SK-N-SH (cell line): ENCODE data around the gene JAM2. TPM values are rescaled to one million over a fixed set of nuclear protein-coding genes. Genes with fewer than 3 reads are reported as not detected.

Source experiments
- CTCF ChIA-PET: fragments of 300-600, 350-600 bp; formaldehyde crosslinking; extraction: SDS; loops from one replicate; lab custom pipeline; 2021; lab: Yijun Ruan, JAX
- POLR2A ChIA-PET: fragments of 350-600 bp; sonication (Branson Sonifier 250); formaldehyde crosslinking; extraction: SDS; loops from one replicate; lab custom pipeline; 2020; ENCODE audit warnings: antibody characterized with exemption, inconsistent platforms; lab: Yijun Ruan, JAX
- DNase-seq: peaks from one replicate; pipeline ENCODE4 v3.0.0; 2012
- H2AFZ ChIP-seq: fragments of 200-600 bp; sonication (generic); 2 replicates; pipeline ENCODE4 v1.8.1; 2016; ENCODE audit warnings: antibody characterized with exemption, mild to moderate bottlenecking, low read depth
- H3F3A ChIP-seq: fragments of 200-600 bp; sonication (generic); replicated peaks from 2 replicates; pipeline ENCODE3; 2016; ENCODE audit warnings: antibody characterized with exemption, mild to moderate bottlenecking; ENCODE audit not compliant: insufficient read depth
- H3K27ac ChIP-seq, 2 experiments: fragments of 200-500 bp in 1 of 2; fragments of 200-600 bp in 1 of 2; sonication (Bioruptor generic) in 1 of 2; sonication (generic), shearing (Covaris generic) in 1 of 2; 2 replicates each; pipeline versions ENCODE4 v1.5.1 to v1.6.1; 2014 to 2016; ENCODE audit warnings: low read depth in 2 of 2, inconsistent platforms in 1 of 2, low read length in 1 of 2, mild to moderate bottlenecking in 1 of 2, mixed read lengths in 1 of 2
- H3K27me3 ChIP-seq: fragments of 200-600 bp; sonication (generic), shearing (Covaris generic); 2 replicates; pipeline ENCODE4 v1.6.1; 2016; ENCODE audit warnings: mixed run types; ENCODE audit not compliant: insufficient read depth
- H3K36me3 ChIP-seq, 2 experiments: fragments of 200-500 bp in 1 of 2; fragments of 200-600 bp in 1 of 2; sonication (Bioruptor generic) in 1 of 2; sonication (generic) in 1 of 2; replicated peaks in 1 of 2; 2 replicates each; pipeline versions ENCODE3 to v1.5.1; 2014 to 2016; ENCODE audit warnings: low read length in 1 of 2, mild to moderate bottlenecking in 1 of 2; ENCODE audit not compliant: insufficient read depth in 2 of 2, control insufficient read depth in 1 of 2
- H3K4me1 ChIP-seq, 2 experiments: fragments of 200-500 bp in 1 of 2; fragments of 200-600 bp in 1 of 2; sonication (Bioruptor generic) in 1 of 2; sonication (generic), shearing (Covaris generic) in 1 of 2; 2 replicates each; pipeline versions ENCODE4 v1.5.1 to v1.6.1; 2014 to 2016; ENCODE audit warnings: low read depth in 1 of 2, low read length in 1 of 2, mixed run types in 1 of 2; ENCODE audit not compliant: insufficient read depth in 2 of 2, control insufficient read depth in 1 of 2
- H3K4me2 ChIP-seq: fragments of 200-600 bp; sonication (generic), shearing (Covaris generic); 2 replicates; pipeline ENCODE4 v1.6.1; 2017; ENCODE audit warnings: mixed run types
- H3K4me3 ChIP-seq, 2 experiments: fragments of 200-500 bp in 1 of 2; fragments of 200-600 bp in 1 of 2; sonication (Bioruptor generic) in 1 of 2; sonication (generic), shearing (Covaris generic) in 1 of 2; 2 replicates each; pipeline versions ENCODE4 v1.5.1 to v1.8.1; 2014 to 2016; ENCODE audit warnings: low read depth in 2 of 2, inconsistent platforms in 1 of 2, low read length in 1 of 2, mild to moderate bottlenecking in 1 of 2, mixed read lengths in 1 of 2, moderate library complexity in 1 of 2
- H3K79me2 ChIP-seq: fragments of 200-600 bp; sonication (generic); 2 replicates; pipeline ENCODE4 v1.8.1; 2017; ENCODE audit warnings: mild to moderate bottlenecking; ENCODE audit not compliant: insufficient read depth
- H3K9ac ChIP-seq: fragments of 200-600 bp; sonication (generic); 2 replicates; pipeline ENCODE4 v1.6.1; 2017; ENCODE audit warnings: mixed run types
- H3K9me2 ChIP-seq: fragments of 200-600 bp; sonication (generic); 2 replicates; pipeline ENCODE4 v1.6.1; 2017; ENCODE audit warnings: mixed run types
- H3K9me3 ChIP-seq: fragments of 200-600 bp; sonication (generic); 2 replicates; pipeline ENCODE4 v1.6.1; 2017; ENCODE audit warnings: mixed run types, mild to moderate bottlenecking, moderate library complexity
- H4K20me1 ChIP-seq: fragments of 200-600 bp; sonication (generic); 2 replicates; pipeline ENCODE4 v1.6.1; 2017; ENCODE audit warnings: mild to moderate bottlenecking, mixed run types; ENCODE audit not compliant: insufficient read depth
- CHD2 ChIP-seq: fragments of 150-350 bp; IDR thresholded peaks from 2 replicates; pipeline ENCODE4 v1.6.1; 2018; ENCODE audit warnings: low read length; ENCODE audit not compliant: partially characterized antibody
- ELF1 ChIP-seq: IDR thresholded peaks from 2 replicates; pipeline ENCODE4 v1.4.0; 2012
- FOSL2 ChIP-seq: IDR thresholded peaks from 2 replicates; pipeline ENCODE4 v1.4.0; 2012; ENCODE audit warnings: low read depth, mild to moderate bottlenecking, moderate library complexity, borderline replicate concordance
- GABPA ChIP-seq: IDR thresholded peaks from 2 replicates; pipeline ENCODE4 v1.4.0; 2012; ENCODE audit warnings: low read depth, mild to moderate bottlenecking
- JUND ChIP-seq: IDR thresholded peaks from 2 replicates; pipeline ENCODE4 v1.4.0; 2012
- NFIC ChIP-seq: IDR thresholded peaks from 2 replicates; pipeline ENCODE4 v1.4.0; 2012; ENCODE audit warnings: borderline replicate concordance
- NRF1 ChIP-seq: IDR thresholded peaks from 2 replicates; pipeline ENCODE4 v1.6.1; 2012; ENCODE audit warnings: low read depth, mild to moderate bottlenecking, low read length
- POLR2AphosphoS5 ChIP-seq: IDR thresholded peaks from 2 replicates; pipeline ENCODE4 v1.6.1; 2012; ENCODE audit warnings: low read depth, low read length
- RFX5 ChIP-seq: IDR thresholded peaks from 2 replicates; pipeline ENCODE4 v1.6.1; 2012; ENCODE audit warnings: mild to moderate bottlenecking, improper control_type of control experiment, low read length
- TEAD4 ChIP-seq: IDR thresholded peaks from 2 replicates; pipeline ENCODE4 v1.4.0; 2012; ENCODE audit warnings: mild to moderate bottlenecking, borderline replicate concordance; ENCODE audit not compliant: insufficient read depth
- YY1 ChIP-seq: IDR thresholded peaks from 2 replicates; pipeline ENCODE4 v1.4.0; 2012; ENCODE audit warnings: low read depth, mild to moderate bottlenecking
- WGBS: methylation state at CpG from one replicate; pipeline ENCODE4 v1.1.6; 2017; ENCODE audit warnings: low lambda C conversion rate; 5-methylcytosine and 5-hydroxymethylcytosine counted together
- polyA plus RNA-seq, 3 experiments: library from polyadenylated mRNA; depleted of rRNA; stranded (reverse); fragments of >200 nt; gene quantifications; 2 replicates each; pipeline ENCODE4 v1.2.3, GENCODE V29; 2012
- TF ChIP-seq, protein P1 (sequence below): IDR thresholded peaks from 2 replicates; pipeline ENCODE4 v1.6.1; 2012; ENCODE audit warnings: mild to moderate bottlenecking, low read depth, low read length, moderate library complexity
- TF ChIP-seq, protein P2 (sequence below): fragments of 150-350 bp; IDR thresholded peaks from 2 replicates; pipeline ENCODE4 v1.6.1; 2016; ENCODE audit warnings: mild to moderate bottlenecking, low read depth, low read length
- TF ChIP-seq, protein P3 (sequence below): fragments of 150-350 bp; IDR thresholded peaks from 2 replicates; pipeline ENCODE4 v1.6.1; 2017; ENCODE audit warnings: antibody characterized with exemption, low read length, low read depth, borderline replicate concordance
- TF ChIP-seq, protein P4 (sequence below): IDR thresholded peaks from 2 replicates; pipeline ENCODE4 v1.4.0; 2012; ENCODE audit warnings: low read depth, borderline replicate concordance

The JAM2 gene
- polyA plus RNA-seq, 1 of the 3 experiments (the other 2 are of a cell fraction): 8.3 TPM

DNA sequence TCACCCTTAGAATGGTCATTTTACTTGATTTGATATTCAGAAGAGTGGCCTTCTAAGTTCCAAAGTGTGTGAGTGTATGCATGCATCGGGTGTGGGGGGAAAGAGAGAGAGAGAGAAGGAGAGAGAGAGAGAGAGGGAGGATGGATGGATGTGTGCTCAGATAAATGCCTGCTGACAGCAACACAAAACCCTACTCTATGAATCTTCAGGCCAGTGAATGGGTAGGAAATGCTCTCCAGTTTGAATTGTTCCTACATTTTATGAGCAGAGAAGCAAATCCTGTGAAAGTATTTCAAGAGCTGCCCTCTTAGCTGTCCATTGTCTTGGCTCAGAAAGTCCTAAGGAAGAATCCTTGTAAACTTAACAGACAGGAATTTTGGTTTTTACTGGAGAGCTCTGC, 7.4 kb downstream of the JAM2 start (continued):
- TF ChIP-seq, protein P1, sequence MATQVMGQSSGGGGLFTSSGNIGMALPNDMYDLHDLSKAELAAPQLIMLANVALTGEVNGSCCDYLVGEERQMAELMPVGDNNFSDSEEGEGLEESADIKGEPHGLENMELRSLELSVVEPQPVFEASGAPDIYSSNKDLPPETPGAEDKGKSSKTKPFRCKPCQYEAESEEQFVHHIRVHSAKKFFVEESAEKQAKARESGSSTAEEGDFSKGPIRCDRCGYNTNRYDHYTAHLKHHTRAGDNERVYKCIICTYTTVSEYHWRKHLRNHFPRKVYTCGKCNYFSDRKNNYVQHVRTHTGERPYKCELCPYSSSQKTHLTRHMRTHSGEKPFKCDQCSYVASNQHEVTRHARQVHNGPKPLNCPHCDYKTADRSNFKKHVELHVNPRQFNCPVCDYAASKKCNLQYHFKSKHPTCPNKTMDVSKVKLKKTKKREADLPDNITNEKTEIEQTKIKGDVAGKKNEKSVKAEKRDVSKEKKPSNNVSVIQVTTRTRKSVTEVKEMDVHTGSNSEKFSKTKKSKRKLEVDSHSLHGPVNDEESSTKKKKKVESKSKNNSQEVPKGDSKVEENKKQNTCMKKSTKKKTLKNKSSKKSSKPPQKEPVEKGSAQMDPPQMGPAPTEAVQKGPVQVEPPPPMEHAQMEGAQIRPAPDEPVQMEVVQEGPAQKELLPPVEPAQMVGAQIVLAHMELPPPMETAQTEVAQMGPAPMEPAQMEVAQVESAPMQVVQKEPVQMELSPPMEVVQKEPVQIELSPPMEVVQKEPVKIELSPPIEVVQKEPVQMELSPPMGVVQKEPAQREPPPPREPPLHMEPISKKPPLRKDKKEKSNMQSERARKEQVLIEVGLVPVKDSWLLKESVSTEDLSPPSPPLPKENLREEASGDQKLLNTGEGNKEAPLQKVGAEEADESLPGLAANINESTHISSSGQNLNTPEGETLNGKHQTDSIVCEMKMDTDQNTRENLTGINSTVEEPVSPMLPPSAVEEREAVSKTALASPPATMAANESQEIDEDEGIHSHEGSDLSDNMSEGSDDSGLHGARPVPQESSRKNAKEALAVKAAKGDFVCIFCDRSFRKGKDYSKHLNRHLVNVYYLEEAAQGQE: no peak

DNA sequence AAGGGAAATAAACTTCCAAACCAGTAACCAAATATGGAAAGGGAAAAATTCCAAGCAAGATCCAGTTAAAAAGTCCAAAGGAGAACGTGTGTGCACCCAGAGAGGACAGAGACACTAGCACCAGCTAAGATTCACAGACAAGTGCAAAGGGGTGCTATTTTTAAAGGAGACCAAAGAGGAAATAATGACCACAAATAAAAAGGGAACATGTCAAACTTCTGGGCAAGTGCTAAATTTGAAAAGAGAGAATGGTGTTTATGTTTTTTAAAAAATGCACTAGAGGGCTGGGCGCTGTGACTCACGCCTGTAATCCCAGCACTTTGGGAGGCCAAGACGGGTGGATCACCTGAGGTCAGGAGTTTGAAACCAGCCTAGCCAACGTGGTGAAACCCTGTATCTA, 8.6 kb downstream of the JAM2 start:
- no peak overlapping the region for H2AFZ ChIP-seq
- no peak overlapping the region for H3K27ac ChIP-seq
- no peaks in the 10 kb centered on the region for H4K20me1 ChIP-seq
- H3K9ac ChIP-seq: no peak overlapping the region
- H3K9me3 ChIP-seq: no peaks in the 10 kb centered on the region
- no peaks in the 10 kb centered on the region for H3K79me2 ChIP-seq
- no peaks in the 10 kb centered on the region for H3F3A ChIP-seq
- 86% methylated on average over 5 of the region's 5 CpGs for WGBS
- H3K4me3 ChIP-seq: no peak overlapping the region
- no peaks in the 10 kb centered on the region for H3K4me1 ChIP-seq
- no peaks in the 10 kb centered on the region for H3K27me3 ChIP-seq
- TF ChIP-seq ELF1 (no peak), JUND (no peak), TEAD4 (no peak), RFX5 (no peak), NRF1 (no peak), FOSL2 (no peak), POLR2AphosphoS5 (no peak), CHD2 (no peak), NFIC (no peak), YY1 (no peak), GABPA (no peak)
- TF ChIP-seq, protein P2, sequence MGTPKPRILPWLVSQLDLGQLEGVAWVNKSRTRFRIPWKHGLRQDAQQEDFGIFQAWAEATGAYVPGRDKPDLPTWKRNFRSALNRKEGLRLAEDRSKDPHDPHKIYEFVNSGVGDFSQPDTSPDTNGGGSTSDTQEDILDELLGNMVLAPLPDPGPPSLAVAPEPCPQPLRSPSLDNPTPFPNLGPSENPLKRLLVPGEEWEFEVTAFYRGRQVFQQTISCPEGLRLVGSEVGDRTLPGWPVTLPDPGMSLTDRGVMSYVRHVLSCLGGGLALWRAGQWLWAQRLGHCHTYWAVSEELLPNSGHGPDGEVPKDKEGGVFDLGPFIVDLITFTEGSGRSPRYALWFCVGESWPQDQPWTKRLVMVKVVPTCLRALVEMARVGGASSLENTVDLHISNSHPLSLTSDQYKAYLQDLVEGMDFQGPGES: no peak
- TF ChIP-seq, protein P1: no peak
- TF ChIP-seq, protein P3, sequence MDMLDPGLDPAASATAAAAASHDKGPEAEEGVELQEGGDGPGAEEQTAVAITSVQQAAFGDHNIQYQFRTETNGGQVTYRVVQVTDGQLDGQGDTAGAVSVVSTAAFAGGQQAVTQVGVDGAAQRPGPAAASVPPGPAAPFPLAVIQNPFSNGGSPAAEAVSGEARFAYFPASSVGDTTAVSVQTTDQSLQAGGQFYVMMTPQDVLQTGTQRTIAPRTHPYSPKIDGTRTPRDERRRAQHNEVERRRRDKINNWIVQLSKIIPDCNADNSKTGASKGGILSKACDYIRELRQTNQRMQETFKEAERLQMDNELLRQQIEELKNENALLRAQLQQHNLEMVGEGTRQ: no peak
- TF ChIP-seq, protein P4, sequence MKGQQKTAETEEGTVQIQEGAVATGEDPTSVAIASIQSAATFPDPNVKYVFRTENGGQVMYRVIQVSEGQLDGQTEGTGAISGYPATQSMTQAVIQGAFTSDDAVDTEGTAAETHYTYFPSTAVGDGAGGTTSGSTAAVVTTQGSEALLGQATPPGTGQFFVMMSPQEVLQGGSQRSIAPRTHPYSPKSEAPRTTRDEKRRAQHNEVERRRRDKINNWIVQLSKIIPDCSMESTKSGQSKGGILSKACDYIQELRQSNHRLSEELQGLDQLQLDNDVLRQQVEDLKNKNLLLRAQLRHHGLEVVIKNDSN: no peak
- no peak for DNase-seq
- no peaks in the 10 kb centered on the region for H3K9me2 ChIP-seq
- POLR2A ChIA-PET: no interaction called here
- H3K36me3 ChIP-seq: no peaks in the 10 kb centered on the region
- H3K4me2 ChIP-seq: no peak overlapping the region
- CTCF ChIA-PET: interaction anchor here (1.0 to 2.4 kb wide), 2 partner anchors 32 to 39 kb away, joined by 3 to 9 read pairs; no protein-coding TSS in a partner anchor
